Posterior vena cava (tissue), 2 donors: ENCODE measurements around the gene EMP3. TPM values are rescaled to one million over a fixed set of nuclear protein-coding genes. Genes with fewer than 3 reads are reported as not detected.

Experiments used
- DNase-seq: peaks from one replicate; pipeline ENCODE4 v3.0.0-alpha.2; 2020; ENCODE audit warnings: low spot score
- intact Hi-C, 2 donors: fragments of 100-400 bp; cut with DNase I; formaldehyde crosslinking; loops; one replicate each; pipeline versions ENCODE4 v1.14.1 to v1.14.2; 2022 to 2023
- total RNA-seq, 2 donors: library from RNA; stranded (reverse); fragmentation: NEBNext Ultra II Directional; extraction: Animal tissue kit (Norgen Biotek cat#: 25700); gene quantifications; one replicate each; pipeline ENCODE4 v1.2.1, GENCODE V29; 2021
- donor health status: DM: yes; HTN: yes; CAD: no.
- donor health status: DM: yes; HTN: yes; CAD: no.

EMP3 gene
- total RNA-seq, 2 donors from 2014 or later, result 120 to 297 TPM

DNA sequence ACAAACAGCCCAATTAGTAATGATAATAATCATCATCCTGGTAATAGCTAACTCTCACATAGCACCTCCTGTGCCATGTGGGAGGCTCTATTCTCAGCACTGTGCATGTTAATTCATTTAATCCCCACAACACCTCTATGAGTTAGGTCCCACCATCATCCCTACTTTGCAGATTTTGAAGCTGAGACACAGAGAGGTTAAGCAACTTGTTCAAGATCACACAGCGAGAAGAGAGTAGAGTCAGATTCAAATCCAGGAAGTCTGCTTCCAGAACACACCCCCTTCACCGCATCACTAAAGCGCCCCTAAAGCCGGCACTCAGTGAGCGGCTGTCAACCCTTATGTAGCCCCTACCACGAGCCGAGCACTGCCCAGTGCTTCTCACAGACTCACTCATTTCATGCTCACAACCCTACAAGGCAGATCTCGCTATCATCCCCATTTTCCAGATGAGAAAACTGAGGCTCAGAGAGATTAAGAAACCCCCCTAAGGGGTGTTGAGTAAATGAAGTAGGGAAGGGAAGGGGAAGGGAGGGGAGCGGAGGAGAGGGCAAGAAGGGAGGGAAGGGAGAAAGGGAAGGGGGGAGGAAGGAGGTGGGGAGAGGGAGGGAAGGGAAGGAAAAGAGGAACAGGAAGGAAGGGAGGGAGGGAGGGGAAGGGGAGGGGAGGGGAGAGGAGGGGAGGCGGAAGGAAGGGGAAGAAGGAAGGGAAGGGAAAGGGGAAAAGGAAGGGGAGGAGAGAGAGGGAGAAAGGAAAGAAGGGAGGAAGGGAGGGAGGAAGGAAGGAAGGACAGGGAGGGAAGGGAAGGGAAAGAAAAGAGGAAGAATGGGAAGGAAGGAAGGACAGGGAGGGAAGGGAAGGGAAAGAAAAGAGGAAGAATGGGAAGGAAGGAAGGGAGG is 16.4 kb downstream of the EMP3 start:
- intact Hi-C loops, result no loop called here
- DNase-seq, result no peak

GRCh38 chr19:48342414-48342738 is 17.0 kb downstream of the EMP3 start:
- intact Hi-C loops, result no loop called here
- no peak for DNase-seq

DNA sequence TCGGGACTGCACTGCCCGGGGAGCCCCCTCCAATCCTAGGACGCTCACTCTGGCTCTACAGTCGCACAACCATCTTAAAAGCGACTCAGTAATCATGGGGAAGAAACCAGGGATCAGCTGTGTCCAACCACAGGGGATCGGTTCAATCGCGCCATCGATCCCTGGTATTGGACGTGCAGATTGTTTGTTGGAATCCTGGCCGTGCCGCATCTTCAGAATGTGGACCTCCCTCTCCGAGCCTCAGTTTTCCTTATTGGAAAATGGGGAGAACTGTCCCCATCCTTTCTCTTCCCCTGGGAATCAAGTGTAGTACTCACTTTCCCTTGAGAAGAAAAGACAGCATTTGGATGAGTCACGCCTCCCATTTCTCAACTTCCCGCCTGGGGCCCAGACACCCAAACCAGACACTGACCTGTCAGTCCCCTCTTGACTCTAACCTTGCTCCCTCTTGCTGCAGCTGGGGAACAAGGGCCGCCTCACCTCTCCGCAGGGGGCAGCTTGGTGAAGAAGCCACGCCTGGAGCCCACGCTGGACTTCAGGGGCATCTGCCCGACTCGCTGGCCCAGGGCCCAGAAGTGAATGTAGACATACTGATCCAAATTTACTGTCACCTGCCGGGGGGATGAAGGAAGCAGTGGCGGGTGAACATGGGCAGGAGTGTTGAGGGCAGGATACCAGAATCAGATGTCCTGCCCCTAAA is 17.6 kb downstream of the EMP3 start:
- no peak for DNase-seq
- intact Hi-C loops, result no loop called here

- no peak for DNase-seq
- intact Hi-C loops, result no loop called here
Measured at GRCh38 chr19:48344892-48345291, 19.5 kb downstream of the EMP3 start.

DNA sequence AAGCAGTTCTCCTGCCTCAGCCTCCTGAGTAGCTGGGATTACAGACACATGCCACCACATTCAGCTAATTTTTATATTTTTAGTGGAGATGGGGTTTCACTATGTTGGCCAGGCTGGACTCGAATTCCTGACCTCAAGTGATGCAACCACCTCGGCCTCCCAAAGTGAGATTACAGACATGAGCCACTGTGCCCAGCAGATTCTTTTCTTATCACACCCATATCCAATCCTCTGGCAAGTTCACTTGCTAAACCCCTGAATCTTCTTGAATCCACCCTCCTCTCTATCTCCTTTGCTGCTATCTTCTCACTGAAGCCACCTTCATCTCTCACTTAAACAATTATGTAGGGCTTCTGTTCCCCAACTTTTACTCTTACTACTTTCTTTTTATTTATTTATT is 20.8 kb downstream of the EMP3 start:
- DNase-seq, result no peak
- intact Hi-C loops, result no loop called here

DNA sequence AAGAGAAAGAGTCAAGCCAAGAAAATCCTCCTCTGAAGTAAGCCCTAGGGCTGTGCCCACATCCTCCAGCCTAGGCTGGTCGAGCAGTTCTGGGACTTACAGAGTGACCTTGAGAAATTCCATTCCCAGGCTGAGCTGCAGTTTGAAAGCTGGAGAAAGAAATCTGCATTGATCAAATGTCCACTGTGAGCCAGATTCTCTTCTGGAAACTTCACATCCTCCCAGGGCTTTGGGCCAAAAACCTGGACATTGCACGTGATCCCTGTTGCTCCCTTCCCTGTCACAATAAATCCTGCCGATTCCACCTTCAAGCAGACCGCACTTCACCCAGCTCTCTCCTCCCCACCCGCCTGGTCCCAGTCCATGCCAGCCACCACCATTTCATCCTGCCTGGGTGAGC is 22.7 kb downstream of the EMP3 start:
- no peak for DNase-seq
- intact Hi-C loops, result no loop called here

GRCh38 chr19:48348737-48349136 is 23.4 kb downstream of the EMP3 start:
- intact Hi-C loops, result no loop called here
- no peak for DNase-seq

DNA sequence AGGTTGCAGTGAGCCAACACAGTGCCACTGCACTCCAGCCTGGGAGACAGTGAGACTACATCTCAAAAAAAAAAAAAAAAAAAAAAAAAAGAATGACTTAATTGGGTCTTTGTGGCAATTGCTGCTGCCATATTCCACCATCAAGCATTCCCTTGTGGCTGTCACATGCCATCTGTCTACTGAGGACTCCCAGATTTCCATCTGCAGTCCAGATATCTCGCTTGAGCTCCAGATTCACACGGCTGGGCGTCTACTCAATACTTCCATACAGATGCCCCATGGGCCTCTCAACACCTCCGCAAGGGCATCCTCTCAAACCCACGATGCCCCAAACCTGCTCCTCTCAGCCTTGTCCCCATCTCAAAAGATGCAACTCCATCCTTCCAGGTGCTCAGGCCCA is 25.5 kb downstream of the EMP3 start:
- intact Hi-C loops, result no loop called here
- no peak for DNase-seq

GRCh38 chr19:48351341-48351752 is 26.0 kb downstream of the EMP3 start:
- DNase-seq, result peak; percentile 91
- intact Hi-C loops, result no loop called here

DNA sequence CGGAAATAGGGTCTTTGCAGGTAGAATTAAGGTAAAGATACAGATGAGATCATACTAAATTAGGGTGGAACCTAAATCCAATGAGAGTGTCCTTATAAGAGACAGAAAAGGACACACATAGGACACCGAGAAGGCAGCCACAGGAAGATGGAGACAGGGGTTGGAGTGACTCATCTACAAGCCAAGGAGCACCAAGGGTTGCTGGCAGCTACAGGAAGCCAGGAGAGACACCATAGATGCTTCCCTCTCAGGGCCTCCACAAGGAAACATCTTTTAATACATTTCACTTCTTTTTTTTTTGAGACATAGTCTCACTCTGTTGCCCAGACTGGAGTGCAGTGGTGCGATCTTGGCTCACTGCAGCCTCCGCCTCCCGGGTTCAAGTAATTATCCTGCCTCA is 28.3 kb downstream of the EMP3 start:
- intact Hi-C loops, result no loop called here
- DNase-seq, result no peak

- DNase-seq, result no peak
- intact Hi-C loops, result no loop called here
Measured at GRCh38 chr19:48354332-48354992, 29.1 kb downstream of the EMP3 start.

- intact Hi-C loops, result no loop called here
- DNase-seq, result no peak
Measured at GRCh38 chr19:48355365-48355954, 30.1 kb downstream of the EMP3 start.

- intact Hi-C loops, result no loop called here
- DNase-seq, result no peak
Measured at GRCh38 chr19:48359123-48359522, 33.8 kb downstream of the EMP3 start.

DNA sequence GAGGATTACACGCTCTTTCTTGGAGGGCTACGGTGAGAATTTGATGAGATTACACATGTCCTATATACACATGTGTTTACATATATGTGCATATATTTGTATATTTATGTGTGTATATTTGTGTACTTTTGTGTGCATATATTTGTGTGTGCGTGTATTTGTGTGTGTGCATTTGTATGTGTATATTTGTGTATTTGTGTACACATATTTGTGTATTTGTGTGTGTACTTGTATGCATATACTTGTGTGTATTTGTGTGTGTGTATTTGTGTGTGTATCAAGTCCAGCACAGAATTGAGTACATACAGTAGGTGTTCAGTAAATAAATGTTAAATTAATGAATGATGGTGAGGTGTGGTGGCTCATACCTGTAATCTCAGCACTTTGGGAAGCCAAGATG is 36.6 kb downstream of the EMP3 start:
- intact Hi-C loops, result no loop called here
- DNase-seq, result no peak

DNA sequence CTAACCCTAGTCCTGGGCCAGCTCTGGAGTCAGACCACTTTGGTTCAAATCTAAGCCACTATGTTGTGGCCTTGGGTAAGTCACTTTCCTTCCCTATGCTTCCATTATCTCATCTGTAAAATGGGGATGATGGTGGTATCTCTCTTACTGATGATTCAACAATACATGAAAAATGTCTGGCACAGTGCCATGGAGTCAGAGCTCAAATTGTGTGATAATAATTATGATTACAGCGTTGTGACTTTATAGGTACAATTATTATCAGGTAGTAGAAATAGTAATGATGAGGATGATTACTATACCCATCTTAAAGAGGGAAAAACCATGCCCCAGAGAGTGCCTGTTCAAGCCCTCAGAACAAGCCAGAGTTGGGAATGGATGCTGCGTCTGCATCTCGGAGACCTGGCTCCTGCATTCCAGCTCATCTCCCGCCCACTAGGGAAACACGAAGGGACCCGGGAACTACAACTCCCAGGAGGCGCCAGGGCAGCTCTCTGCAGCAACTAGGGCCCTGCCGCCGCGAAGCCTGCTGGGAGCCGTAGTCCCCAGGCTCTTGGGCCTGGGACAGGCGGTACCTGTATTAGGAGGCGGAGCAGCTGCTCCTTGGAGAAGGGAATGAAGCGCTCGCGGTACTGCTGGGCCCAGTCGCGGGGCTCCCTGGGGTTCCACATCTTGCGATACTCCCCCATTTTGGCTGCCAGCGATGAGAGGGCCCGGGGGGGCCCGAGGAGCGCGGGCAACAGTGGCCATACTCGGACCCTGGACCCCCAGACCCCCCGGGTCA is 37.6 kb downstream of the EMP3 start:
- intact Hi-C loops, result no loop called here
- DNase-seq, result peak; percentile 98

DNA sequence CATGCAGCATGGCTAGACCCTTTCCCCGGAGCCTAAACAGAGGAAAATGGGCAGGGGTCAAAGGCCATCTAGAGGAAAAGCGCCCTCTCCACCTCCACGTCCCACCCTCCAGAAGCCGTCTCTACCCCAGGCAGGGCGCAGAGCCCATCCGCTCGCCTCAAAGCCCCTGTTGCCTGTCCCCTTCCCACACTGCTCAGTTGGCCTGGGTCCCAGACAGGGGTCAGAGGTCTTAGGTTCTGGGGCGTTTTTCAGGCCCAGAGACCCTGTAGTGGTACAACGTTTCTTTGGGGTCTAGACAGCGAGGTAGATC is 38.1 kb downstream of the EMP3 start:
- intact Hi-C loops, result no loop called here

DNA sequence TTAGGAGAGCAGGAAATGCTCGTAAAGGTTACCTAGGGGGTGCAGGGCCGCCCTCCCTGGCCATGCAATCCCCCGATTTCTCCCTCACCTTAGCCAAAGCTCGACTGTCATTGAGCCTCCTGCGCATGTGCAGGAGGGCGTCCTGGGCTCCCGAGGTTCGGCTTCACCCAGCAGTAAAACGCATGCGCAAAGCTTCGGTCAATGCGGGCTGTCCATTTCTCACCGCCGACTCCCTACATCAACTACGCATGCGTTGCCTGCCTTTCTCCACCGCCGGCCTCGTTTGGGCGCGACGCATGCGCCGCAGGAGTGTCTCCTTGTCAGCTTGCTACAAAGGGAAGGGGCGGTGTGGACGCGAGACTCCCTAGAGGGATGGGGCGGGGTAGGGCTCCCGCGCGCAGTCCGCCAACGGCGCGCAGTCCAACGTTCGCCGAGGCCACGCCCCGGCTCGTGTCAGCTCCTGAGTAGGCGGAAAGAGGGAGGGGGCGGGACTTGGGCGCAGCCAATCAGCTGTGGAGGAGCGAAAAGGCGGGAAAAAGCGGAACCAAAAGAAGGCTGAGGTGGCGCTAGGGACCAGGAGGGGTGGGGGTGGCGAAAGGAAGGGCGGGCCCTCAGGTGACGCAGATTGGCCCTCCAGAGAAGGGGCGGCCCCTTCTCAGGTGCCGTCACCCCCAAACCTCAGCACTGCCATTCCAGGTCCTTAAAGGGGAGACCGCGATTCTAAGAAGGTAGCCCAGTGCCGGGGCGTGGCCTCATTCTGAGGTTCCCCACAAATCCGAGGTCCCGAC is 38.7 kb downstream of the EMP3 start, which contains the start of the genes SYNGR4 and TMEM143:
Gene SYNGR4, plus strand, starts transcription at position 558 of the 788 bp plus-strand sequence. CDS start 1,476 bp downstream, outside the sequence.
Gene TMEM143, minus strand, starts transcription at position 131 of the 788 bp plus-strand sequence. Its CDS starts 20 bp downstream, at position 111.
- peak; percentile 100 for DNase-seq
- intact Hi-C loops, result no loop called here

More for the DNA sequence above, 38.1 kb downstream of the EMP3 start:
- peak; percentile 87 for DNase-seq

DNA sequence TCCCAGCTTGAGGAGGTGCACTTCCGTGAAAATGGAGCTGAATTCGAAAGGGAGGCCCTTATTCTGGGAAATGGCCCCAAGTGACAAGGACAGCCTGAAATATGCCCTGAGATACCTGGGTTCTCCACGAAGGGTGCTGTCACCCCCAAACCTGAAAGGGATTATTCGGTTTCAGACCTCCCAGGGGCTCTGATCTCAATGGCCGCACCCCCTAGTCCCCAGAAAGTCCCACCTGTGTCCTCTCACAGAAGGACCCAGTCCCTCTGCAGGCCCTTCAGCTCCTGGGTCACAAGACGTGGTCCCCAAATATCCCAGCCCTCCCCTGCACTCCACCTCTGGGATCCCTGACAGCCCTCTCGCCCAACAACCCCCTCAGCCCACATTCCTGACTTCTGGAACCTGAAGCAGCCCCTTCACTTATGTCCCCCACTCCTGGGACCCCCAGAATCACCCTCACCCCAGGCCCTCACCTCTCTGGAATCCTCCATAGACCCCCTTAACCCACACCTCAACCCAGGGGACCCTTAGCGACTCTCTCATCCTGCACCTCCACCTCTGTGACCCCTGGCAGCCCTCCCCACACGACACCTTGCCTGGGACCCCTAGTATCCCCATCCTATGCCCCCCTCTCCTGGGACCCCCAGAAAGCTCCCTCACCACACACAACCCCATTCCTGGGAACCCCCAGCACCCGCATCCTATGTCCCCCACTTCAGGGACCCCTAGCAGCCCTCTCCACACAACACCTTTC is 39.4 kb downstream of the EMP3 start:
- intact Hi-C loops, result no loop called here
- no peak for DNase-seq
